A549 (cell line): ENCODE measurements around the gene GSE1.

Experiments used
- BHLHE40 ChIP-seq: IDR thresholded peaks from 2 replicates; pipeline ENCODE4 v1.6.1; 2012; ENCODE audit warnings: low read depth, low read length, inconsistent platforms
- CHD2 ChIP-seq: fragments of 150-350 bp; IDR thresholded peaks from 2 replicates; pipeline ENCODE4 v1.6.1; 2014; ENCODE audit warnings: low read length; ENCODE audit not compliant: partially characterized antibody
- CTCF ChIP-seq: fragments of >200 bp; sonication (Bioruptor Twin); formaldehyde crosslinking; IDR thresholded peaks from 3 replicates; pipeline ENCODE4 v1.5.1; 2016
- HES2 ChIP-seq: fragments of >200 bp; sonication (Bioruptor Twin); formaldehyde crosslinking; IDR thresholded peaks from 2 replicates; pipeline ENCODE4 v1.6.1; 2016
- JUNB ChIP-seq: fragments of >200 bp; sonication (Bioruptor Twin); formaldehyde crosslinking; IDR thresholded peaks from 2 replicates; pipeline ENCODE4 v1.6.1; 2016
- MAX ChIP-seq: IDR thresholded peaks from 2 replicates; pipeline ENCODE4 v1.6.1; 2012
- PHF8 ChIP-seq: fragments of 200-600 bp; sonication (generic); IDR thresholded peaks from 2 replicates; pipeline ENCODE4 v1.6.1; 2016; ENCODE audit warnings: low read depth, mild to moderate bottlenecking, antibody characterized with exemption, moderate library complexity, borderline replicate concordance
- POLR2A ChIP-seq: IDR thresholded peaks from 2 replicates; pipeline ENCODE4 v1.6.1; 2012; ENCODE audit warnings: mild to moderate bottlenecking, low read length
- REST ChIP-seq: fragments of 200-600 bp; sonication (generic); IDR thresholded peaks from 2 replicates; pipeline ENCODE4 v1.6.1; 2016; ENCODE audit warnings: antibody characterized with exemption, mild to moderate bottlenecking, moderate library complexity
- SMC3 ChIP-seq: fragments of >200 bp; sonication (Bioruptor Twin); formaldehyde crosslinking; IDR thresholded peaks from 3 replicates; pipeline ENCODE4 v1.6.1; 2018; ENCODE audit warnings: inconsistent platforms
- USF2 ChIP-seq: fragments of 450-650 bp; IDR thresholded peaks from 2 replicates; pipeline ENCODE4 v1.6.1; 2014; ENCODE audit warnings: antibody characterized with exemption
- ZC3H11A ChIP-seq: fragments of 450-650 bp; IDR thresholded peaks from 2 replicates; pipeline ENCODE4 v1.6.1; 2014; ENCODE audit warnings: antibody characterized with exemption, mild to moderate bottlenecking

- TF ChIP-seq USF2 (no peak), REST (no peak), CTCF (no peak), BHLHE40 (no peak), JUNB (no peak), SMC3 (no peak), POLR2A (no peak), CHD2 (no peak), MAX (no peak), HES2 (no peak), PHF8 (no peak), ZC3H11A (no peak)
These were observed 25.2 kb upstream of the GSE1 start for GRCh38 chr16:85587762-85588556.
